ENCODE results near the gene RASA3. TPM values are rescaled to one million over a fixed set of nuclear protein-coding genes. Genes with fewer than 3 reads are reported as not detected.
"Not testable (repeated sequence)": the region's sequence is repeated elsewhere in the genome, so short reads cannot be mapped to it uniquely, and the experiment has no call there.

Gene RASA3
- total RNA-seq, 1 donor from 2014 or later = 25.4 TPM

GRCh38 chr13:113991191-113991669 is 141.2 kb downstream of the RASA3 start:
- no peak for DNase-seq (ENCODE audit: low read depth in 2 of 2)

- no peak for DNase-seq (ENCODE audit: low read depth in 2 of 2)
Measured at GRCh38 chr13:113990321-113990837, 142.0 kb downstream of the RASA3 start.

GRCh38 chr13:113989585-113990300 is 142.7 kb downstream of the RASA3 start:
- no peak for DNase-seq (ENCODE audit: low read depth in 2 of 2)

GRCh38 chr13:113988859-113989258 is 143.6 kb downstream of the RASA3 start:
- DNase-seq (ENCODE audit: low read depth in 2 of 2) = not testable (repeated sequence)

DNA sequence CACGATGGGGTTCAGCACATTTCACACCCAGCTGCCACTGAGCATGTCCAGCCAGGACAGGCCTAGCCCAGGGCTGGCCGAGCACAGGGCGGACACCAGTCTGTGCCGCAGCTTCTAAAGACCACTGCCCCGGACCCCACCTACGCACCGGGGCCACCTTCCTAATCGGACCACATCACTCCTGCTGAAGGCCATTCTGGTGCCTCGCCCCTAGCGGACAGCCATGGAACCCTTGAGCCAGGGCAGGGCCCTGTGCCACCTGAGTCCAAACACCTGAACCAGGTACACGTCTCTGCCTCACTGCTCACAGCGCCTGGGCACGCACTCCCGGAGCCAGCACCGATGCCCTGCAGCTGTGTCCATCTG is 150.1 kb downstream of the RASA3 start:
- no peak for DNase-seq (ENCODE audit: low read depth in 2 of 2)

DNA sequence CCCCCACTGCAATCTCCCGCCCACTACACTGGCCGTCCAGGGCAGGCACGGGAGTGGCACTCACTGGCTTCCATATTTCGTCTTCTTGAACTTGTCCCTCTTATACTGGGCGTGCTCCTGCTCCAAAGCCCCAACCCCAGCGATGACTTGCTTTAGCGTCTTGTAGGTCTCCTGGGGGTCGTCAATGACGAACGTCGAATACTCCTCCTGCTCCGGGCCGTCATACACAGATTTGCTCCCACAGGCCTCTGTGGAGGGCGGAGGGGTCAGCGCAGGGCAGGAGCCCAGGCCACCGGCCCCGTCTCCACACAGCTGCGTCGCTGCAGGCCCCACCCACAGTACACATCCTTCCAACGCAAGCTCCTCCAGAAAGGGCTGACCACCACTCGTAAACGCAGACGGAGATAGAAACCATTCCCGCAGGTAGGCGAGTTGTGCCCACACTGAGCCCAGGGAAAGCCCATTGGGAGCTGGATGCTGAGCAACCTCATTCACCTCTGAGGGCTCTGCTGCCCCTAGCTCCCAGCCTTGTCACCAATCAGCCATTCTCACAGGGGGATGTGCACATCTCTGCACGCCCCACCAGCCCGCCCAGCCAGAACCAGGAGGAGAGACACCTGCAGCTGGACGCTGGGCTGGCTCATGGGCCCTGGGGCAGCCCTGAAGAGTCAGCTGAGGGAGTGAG is 150.7 kb downstream of the RASA3 start:
- DNase-seq (ENCODE audit: low read depth in 2 of 2) = no peak

GRCh38 chr13:113981194-113981605 is 151.2 kb downstream of the RASA3 start:
- DNase-seq (ENCODE audit: low read depth in 2 of 2) = no peak

DNA sequence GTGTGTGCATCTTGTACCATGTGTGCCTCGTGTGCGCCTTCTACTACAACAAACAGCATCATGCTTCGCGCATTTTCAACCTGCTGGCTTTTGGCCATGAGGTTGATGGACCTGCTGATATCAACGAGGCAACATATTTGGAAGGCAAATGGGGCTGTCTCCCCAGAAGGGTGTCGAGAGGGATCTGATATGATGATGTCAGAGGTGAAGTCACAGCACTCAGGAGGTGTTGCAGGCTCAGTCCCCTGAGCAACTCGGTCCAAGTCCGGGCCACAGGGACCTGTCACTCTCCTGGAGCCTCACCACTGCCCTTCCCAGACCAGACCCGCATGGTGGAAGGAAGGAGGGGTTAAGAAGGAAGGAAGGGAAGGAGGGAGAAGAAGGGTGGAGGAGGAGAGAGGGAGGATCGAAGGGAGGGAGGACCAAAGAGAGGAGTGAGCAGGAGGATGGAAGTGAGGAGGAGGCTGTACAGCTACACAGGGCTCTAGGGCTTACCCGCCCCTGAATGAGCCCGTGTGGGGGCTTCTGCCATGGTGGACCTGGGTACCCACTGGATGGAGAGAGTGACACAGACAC is 151.8 kb downstream of the RASA3 start:
- no peak for DNase-seq (ENCODE audit: low read depth in 2 of 2)

DNA sequence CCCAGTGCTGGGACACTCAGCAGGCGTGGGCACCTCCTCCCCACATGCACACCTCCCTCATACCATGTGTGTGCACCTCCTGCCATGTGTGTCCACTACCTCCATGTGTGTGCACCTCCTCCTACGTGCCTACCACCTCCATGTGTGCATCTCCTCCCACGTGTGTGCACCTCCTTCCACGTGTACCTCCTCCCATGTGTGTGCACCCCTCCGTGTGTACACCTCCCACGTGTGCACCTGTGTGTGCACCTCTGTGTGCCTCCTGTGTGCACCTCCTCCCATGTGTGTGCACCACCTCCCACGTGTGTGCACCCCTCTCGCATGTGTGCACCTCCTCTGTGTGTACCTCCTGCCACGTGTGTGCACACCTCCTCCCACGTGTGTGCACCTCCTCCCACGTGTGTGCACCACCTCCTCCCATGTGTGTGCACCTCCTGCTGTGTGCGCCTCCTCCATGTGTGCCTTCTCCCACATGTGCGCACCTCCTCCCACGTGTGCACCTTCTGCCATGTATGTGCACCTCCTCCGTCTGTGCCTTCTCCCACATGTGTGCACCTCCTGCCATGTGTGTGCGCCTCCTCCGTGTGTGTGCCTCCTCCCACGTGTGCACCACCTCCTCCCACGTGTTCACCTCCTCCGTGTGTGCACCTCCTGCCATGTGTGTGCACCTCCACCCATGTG is 152.5 kb downstream of the RASA3 start:
- no peak for DNase-seq (ENCODE audit: low read depth in 2 of 2)

DNA sequence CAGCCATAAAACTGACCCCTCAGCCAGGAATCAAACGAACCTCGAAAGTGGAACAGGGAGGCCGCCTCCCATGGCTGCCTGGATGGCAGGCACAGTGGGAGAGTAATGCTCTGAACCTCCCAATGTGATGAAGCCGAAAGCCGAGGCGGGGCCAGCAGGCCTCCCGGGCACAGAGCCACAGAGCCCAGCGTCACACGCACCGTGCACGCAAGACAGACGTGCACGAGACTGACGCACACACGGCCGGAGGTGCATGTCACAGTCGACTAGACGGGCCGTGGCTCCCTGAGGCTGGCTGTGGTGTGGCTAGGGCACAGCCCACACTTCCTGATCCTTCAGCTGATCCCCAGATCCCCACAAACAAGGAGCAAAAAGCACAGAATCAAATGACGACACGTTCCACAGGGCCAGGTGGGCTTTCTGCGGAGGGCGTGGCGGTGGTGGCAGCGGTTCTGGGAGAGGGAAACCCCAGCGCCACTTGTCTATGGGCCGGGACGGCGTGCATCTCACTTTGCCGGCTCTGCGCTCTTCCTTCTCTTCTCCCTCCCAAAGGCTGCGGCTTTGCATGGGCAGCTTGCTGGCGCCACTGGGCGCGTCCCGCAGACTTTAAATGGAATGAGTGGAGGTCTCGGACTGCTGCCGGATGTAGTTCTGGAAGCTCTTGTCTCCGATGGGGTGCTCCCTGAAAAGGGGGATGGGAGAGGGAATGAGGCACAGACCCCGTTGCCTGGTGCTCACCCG is 153.5 kb downstream of the RASA3 start:
- no peak for DNase-seq (ENCODE audit: low read depth in 2 of 2)

GRCh38 chr13:113977976-113978375 is 154.4 kb downstream of the RASA3 start:
- no peak for DNase-seq (ENCODE audit: low read depth in 2 of 2)

DNA sequence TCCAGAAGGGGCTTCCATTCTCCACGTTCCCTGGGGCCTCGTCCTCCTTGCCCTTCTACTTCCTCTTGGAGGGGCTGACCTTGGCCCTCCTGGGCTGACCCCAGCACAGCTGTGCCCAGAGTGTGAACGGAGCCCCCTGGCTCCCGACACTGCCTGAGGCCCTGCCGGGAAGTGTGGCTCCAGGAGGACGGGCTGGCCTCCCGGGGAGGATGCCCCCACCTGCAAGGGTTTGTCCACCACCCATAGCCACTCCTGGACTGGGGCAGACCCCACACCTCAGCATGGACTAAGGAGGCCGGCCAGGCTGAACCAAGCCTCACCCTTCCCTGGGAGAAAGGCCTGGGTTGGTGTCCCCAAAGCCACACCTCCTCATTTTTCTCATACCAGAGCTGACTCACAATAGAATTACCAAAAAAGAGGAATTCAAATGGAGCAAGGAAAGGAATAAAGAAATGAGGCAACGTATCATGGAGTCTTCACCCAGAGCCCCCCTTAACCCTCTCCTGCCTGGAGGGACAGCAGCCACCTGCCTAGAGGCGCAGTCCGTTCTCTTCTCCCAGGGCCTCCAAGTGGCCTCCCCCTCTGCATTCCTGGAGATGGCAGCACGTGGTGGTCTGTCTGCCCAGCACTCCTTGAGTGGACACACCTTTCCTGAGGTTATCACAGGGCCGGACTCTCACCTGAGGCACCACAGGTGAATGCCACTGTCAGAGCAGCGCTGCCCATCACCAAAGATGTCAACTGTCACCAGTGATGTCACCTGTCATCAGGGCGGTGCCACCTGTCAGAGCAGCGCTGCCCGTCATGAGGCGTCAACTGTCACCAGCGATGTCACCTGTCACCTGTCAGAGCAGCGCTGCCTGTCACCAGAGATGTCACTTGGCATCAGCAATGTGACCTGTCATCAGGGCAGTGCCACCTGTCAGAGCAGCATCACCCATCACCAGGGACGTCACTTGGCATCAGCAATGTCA is 155.4 kb downstream of the RASA3 start:
- DNase-seq (ENCODE audit: low read depth in 2 of 2) = no peak

GRCh38 chr13:113975416-113975815 is 157.0 kb downstream of the RASA3 start:
- no peak for DNase-seq (ENCODE audit: low read depth in 2 of 2)

- DNase-seq (ENCODE audit: low read depth in 2 of 2) = no peak
Measured at GRCh38 chr13:113974304-113975281, 157.8 kb downstream of the RASA3 start.

DNA sequence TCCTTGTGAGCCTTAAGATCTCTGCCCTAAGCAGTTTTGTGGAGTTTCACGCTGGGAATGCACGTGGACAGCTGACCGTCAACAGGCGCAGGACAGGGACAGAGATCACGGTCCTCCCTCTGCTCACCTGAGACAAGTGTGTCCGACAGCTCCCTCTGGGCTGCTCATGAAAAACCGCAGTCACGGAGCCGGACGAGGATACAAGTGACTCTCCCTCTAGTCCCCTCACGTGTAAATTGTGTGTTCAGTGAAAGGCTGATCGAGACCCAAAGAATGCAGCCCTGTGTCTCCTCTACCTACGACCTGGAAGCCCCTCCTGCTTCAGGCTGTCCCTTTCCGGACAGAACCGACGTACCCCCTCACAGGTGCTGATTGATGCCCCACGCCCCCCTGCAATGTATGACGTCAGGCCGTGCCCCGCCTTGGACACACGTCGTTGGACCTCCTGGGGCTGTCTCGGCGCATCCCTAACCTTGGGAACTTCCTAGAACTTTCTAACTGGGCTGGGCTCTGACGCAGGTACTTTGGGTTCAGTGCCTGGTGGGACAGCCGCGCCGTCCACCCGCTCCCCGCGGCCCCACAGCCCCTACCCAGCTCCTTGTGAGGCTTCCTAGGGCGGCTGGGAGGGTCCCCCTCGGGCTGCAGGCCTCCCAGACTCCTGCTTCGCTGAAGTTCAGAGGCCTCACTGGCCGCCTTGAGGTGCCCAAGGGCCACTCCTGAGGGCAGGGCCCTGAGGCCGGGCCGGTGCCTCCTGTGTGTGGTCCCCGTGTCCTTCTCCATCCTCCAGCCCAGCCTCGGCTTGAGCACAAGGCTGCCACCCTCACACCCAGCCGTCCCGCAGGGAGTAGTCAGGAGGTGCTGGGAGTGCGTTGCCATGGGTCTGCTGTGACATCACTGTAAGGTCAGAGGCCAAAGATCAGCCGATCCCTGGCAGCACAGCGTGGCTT is 158.9 kb downstream of the RASA3 start, which contains the start of gene C13orf46:
C13orf46 (minus strand) TSS at position 859 of the 947 bp plus-strand sequence; CDS start at position 780, 79 bp downstream.
- DNase-seq (ENCODE audit: low read depth in 2 of 2) = no peak

- no peak for DNase-seq (ENCODE audit: low read depth in 2 of 2)
Measured at GRCh38 chr13:113972451-113973217, 159.8 kb downstream of the RASA3 start.

All from lung microvascular endothelial cell (primary cell).